ENCODE results near the gene SMG6. TPM values are rescaled to one million over a fixed set of nuclear protein-coding genes. Genes with fewer than 3 reads are reported as not detected.

Gene SMG6
- total and polyA plus RNA-seq, 2 donors (not counting 1 experiment from before 2014, with no cell fraction given): 10.6 to 35.5 TPM

GRCh38 chr17:2056206-2057174 lies 247.1 kb downstream of the SMG6 start:
- Histone ChIP-seq H2AFZ (ENCODE audit: insufficient read depth, low read depth, low read length, poor library complexity, severe bottlenecking) (peak overlapping the region; percentile 51), H4K20me1 (ENCODE audit: control insufficient read depth, insufficient read depth, low read length, poor library complexity, severe bottlenecking) (peaks cover 34% of the 10 kb centered on the region), H3K4me2 (replicated peaks; ENCODE audit: low read depth, low read length, poor library complexity, severe bottlenecking) (peak overlapping the region; percentile 95), H3K9ac (ENCODE audit: low read length) (peak overlapping the region; percentile 42), H3K27ac (ENCODE audit: low read length in 2 of 2) (no peak overlapping the region), H3K9me3 (ENCODE audit: control extremely low read depth in 1 of 3, control insufficient read depth in 2 of 3, insufficient read depth in 1 of 3, low read length in 2 of 3) (peaks cover 0 to 17% (median 0%) of the 10 kb centered on the region in 3 donors), H3K4me3 (ENCODE audit: control extremely low read depth in 1 of 5, extremely low read depth in 1 of 5, insufficient read depth in 1 of 5, low read depth in 2 of 5, low read length in 4 of 5) (peak overlapping the region in 4 of 5 experiments; percentile 4 to 57 (median 37)), H3K79me2 (ENCODE audit: control insufficient read depth, insufficient read depth, low read length) (no peaks in the 10 kb centered on the region), H3K27me3 (replicated peaks in 1 of 4; ENCODE audit: control extremely low read depth in 1 of 4, control insufficient read depth in 3 of 4, insufficient read depth in 4 of 4, low read length in 3 of 4) (peaks cover 0 to 54% (median 11%) of the 10 kb centered on the region in 4 experiments), H3K36me3 (replicated peaks in 1 of 2; ENCODE audit: control extremely low read depth in 1 of 2, control insufficient read depth in 1 of 2, extremely low read depth in 1 of 2, insufficient read depth in 2 of 2, low read length in 1 of 2) (peaks cover 0 to 4% of the 10 kb centered on the region in 2 experiments), H3K4me1 (ENCODE audit: control insufficient read depth in 2 of 2, insufficient read depth in 2 of 2, low read length in 2 of 2) (peaks cover 55 to 65% of the 10 kb centered on the region in 2 donors)
- DNase-seq: peak; percentile 81
- ChIA-PET CTCF (interaction anchor here (0.7 to 8.1 kb wide), 14 partner anchors 8 to 296 kb away, joined by 3 to 330 read pairs (median 12); no protein-coding TSS in a partner anchor), POLR2A (interaction anchor here (0.8 kb wide), 1 partner anchor 36 kb away, joined by 4 read pairs; no protein-coding TSS in a partner anchor)
- intact Hi-C loops (cut with micrococcal nuclease): loop anchor here (10.0 kb wide), 1 partner anchor 152 kb away; no protein-coding TSS in a partner anchor
- Mint-ChIP-seq H3K27ac (peak overlapping the region; percentile 68), H3K27me3 (peaks cover 7% of the 10 kb centered on the region), H3K4me3 (peak overlapping the region; percentile 82), H3K4me1 (peaks cover 43% of the 10 kb centered on the region), H3K9me3 (ENCODE audit: insufficient read depth) (no peaks in the 10 kb centered on the region)
- TF ChIP-seq CTCF (IDR thresholded peaks at IDR 0.05): no peak
- no peak for ATAC-seq (ENCODE audit: low read depth)
- 6% methylated on average over 85 of the region's 85 CpGs for WGBS (ENCODE audit: insufficient coverage)

Data from B cell (primary cell).